Progenitor cell of endocrine pancreas (in vitro differentiated cells): Measurements from ENCODE around the gene DCHS2. TPM values are rescaled to one million over a fixed set of nuclear protein-coding genes. Genes with fewer than 3 reads are reported as not detected.
A peak's percentile ranks its signal among the peaks of the same experiment; 100 is the strongest.

Experiments used
- DNase-seq: peaks from one replicate; pipeline ENCODE4 v3.0.0; 2021; ENCODE audit warnings: low spot score; ENCODE audit not compliant: unreplicated experiment
- H3K27ac Mint-ChIP-seq: 2 replicates; pipeline ENCODE4 v1.8.0; 2021; ENCODE audit warnings: mild to moderate bottlenecking, moderate library complexity, mixed read lengths
- H3K27me3 Mint-ChIP-seq: 2 replicates; pipeline ENCODE4 v1.8.0; 2021; ENCODE audit warnings: mixed read lengths
- H3K36me3 Mint-ChIP-seq: 2 replicates; pipeline ENCODE4 v1.8.0; 2022; ENCODE audit warnings: mixed read lengths; ENCODE audit not compliant: insufficient read depth
- H3K4me1 Mint-ChIP-seq: 2 replicates; pipeline ENCODE4 v1.8.0; 2021; ENCODE audit warnings: low read depth, mixed read lengths
- H3K4me3 Mint-ChIP-seq: 2 replicates; pipeline ENCODE4 v1.8.0; 2021; ENCODE audit warnings: low read depth, mild to moderate bottlenecking, moderate library complexity, mixed read lengths
- H3K9me3 Mint-ChIP-seq: 2 replicates; pipeline ENCODE4 v1.8.0; 2021; ENCODE audit warnings: low read depth, mixed read lengths
- CTCF ChIP-seq: fragments of 200-600 bp; sonication (generic); IDR thresholded peaks from one replicate; pipeline ENCODE4 v1.5.0; 2021; ENCODE audit warnings: antibody characterized with exemption, mild to moderate bottlenecking; ENCODE audit not compliant: unreplicated experiment
- total RNA-seq: library from RNA; stranded (reverse); gene quantifications from 2 replicates; pipeline ENCODE4 v1.2.1, GENCODE V29; 2021

The DCHS2 gene
- total RNA-seq, 1 donor from 2014 or later: 0.43 TPM

GRCh38 chr4:154490583-154491340, 837 bp downstream of the DCHS2 start:
- no peaks in the 10 kb centered on the region for H3K36me3 Mint-ChIP-seq
- H3K27ac Mint-ChIP-seq: no peak overlapping the region
- H3K9me3 Mint-ChIP-seq: no peaks in the 10 kb centered on the region
- peaks cover 9% of the 10 kb centered on the region for H3K4me1 Mint-ChIP-seq
- DNase-seq: peak; percentile 11
- peak overlapping the region; percentile 73 for H3K4me3 Mint-ChIP-seq
- H3K27me3 Mint-ChIP-seq: peaks cover 37% of the 10 kb centered on the region
- TF ChIP-seq CTCF: no peak

- peaks cover 9% of the 10 kb centered on the region for H3K4me1 Mint-ChIP-seq
- no peaks in the 10 kb centered on the region for H3K36me3 Mint-ChIP-seq
- no peak for DNase-seq
- H3K27me3 Mint-ChIP-seq: peaks cover 35% of the 10 kb centered on the region
- H3K9me3 Mint-ChIP-seq: no peaks in the 10 kb centered on the region
- peak overlapping the region; percentile 73 for H3K4me3 Mint-ChIP-seq
- H3K27ac Mint-ChIP-seq: no peak overlapping the region
- no peak for TF ChIP-seq CTCF
These were observed 1.4 kb downstream of the DCHS2 start for GRCh38 chr4:154490234-154490582.

GRCh38 chr4:154489558-154490233, 1.9 kb downstream of the DCHS2 start:
- no peak for TF ChIP-seq CTCF
- DNase-seq: no peak
- Mint-ChIP-seq H3K27ac (no peak overlapping the region), H3K9me3 (no peaks in the 10 kb centered on the region), H3K4me1 (peaks cover 9% of the 10 kb centered on the region), H3K4me3 (no peak overlapping the region), H3K27me3 (peaks cover 35% of the 10 kb centered on the region), H3K36me3 (no peaks in the 10 kb centered on the region)

- Mint-ChIP-seq H3K27me3 (peaks cover 11% of the 10 kb centered on the region), H3K4me3 (no peak overlapping the region), H3K4me1 (peaks cover 9% of the 10 kb centered on the region), H3K36me3 (no peaks in the 10 kb centered on the region), H3K27ac (no peak overlapping the region), H3K9me3 (no peaks in the 10 kb centered on the region)
- no peak for DNase-seq
- no peak for TF ChIP-seq CTCF
These were observed 4.5 kb downstream of the DCHS2 start for GRCh38 chr4:154487145-154487544.

- Mint-ChIP-seq H3K9me3 (no peaks in the 10 kb centered on the region), H3K4me3 (no peak overlapping the region), H3K27me3 (no peaks in the 10 kb centered on the region)
These were observed 6.3 kb downstream of the DCHS2 start for GRCh38 chr4:154485127-154485773.

More at GRCh38 chr4:154485127-154485773, 6.3 kb downstream of the DCHS2 start:
- Mint-ChIP-seq H3K36me3 (no peaks in the 10 kb centered on the region), H3K4me1 (no peaks in the 10 kb centered on the region), H3K27ac (no peak overlapping the region)
- DNase-seq: no peak
- TF ChIP-seq CTCF: no peak
